SH-SY5Y (cell line): ENCODE data around the gene TCTN1.
A peak's percentile ranks its signal among the peaks of the same experiment; 100 is the strongest.

Experiments used
- GATA2 ChIP-seq: IDR thresholded peaks from 2 replicates; pipeline ENCODE4 v1.6.1; 2011; ENCODE audit warnings: mild to moderate bottlenecking, low read depth, low read length
- GATA3 ChIP-seq: IDR thresholded peaks from 2 replicates; pipeline ENCODE4 v1.6.1; 2011; ENCODE audit warnings: low read depth, mild to moderate bottlenecking, low read length, moderate library complexity

Gene TCTN1

GRCh38 chr12:110686294-110686903, 72.5 kb downstream of the TCTN1 start:
- TF ChIP-seq GATA2, result no peak
- no peak for TF ChIP-seq GATA3

- TF ChIP-seq GATA2 (no peak), GATA3 (no peak)
These were observed 73.7 kb downstream of the TCTN1 start for GRCh38 chr12:110687396-110688169.

GRCh38 chr12:110688446-110689280, 74.7 kb downstream of the TCTN1 start, which contains the start of gene HVCN1:
TSS of gene HVCN1 (minus strand) at chr12:110689115. CDS start at chr12:110683245, 5,870 bp downstream.
- TF ChIP-seq GATA3, result no peak
- no peak for TF ChIP-seq GATA2

- TF ChIP-seq GATA2, result no peak
- no peak for TF ChIP-seq GATA3
These were observed 75.6 kb downstream of the TCTN1 start for GRCh38 chr12:110689281-110690126.

- no peak for TF ChIP-seq GATA2
- TF ChIP-seq GATA3, result no peak
These were observed 76.2 kb downstream of the TCTN1 start for GRCh38 chr12:110690127-110690430.

GRCh38 chr12:110693731-110694130, 79.8 kb downstream of the TCTN1 start:
- TF ChIP-seq GATA3, result peak; percentile 80
- peak; percentile 94 for TF ChIP-seq GATA2

- peak; percentile 92 for TF ChIP-seq GATA2
- TF ChIP-seq GATA3, result no peak; the same call in 1 of the 2 replicates
These were observed 80.5 kb downstream of the TCTN1 start for GRCh38 chr12:110694330-110694901.

GRCh38 chr12:110696283-110696682, 82.4 kb downstream of the TCTN1 start:
- no peak for TF ChIP-seq GATA3
- no peak for TF ChIP-seq GATA2

GRCh38 chr12:110697236-110697635, 83.3 kb downstream of the TCTN1 start:
- TF ChIP-seq GATA3 (no peak), GATA2 (no peak)

- TF ChIP-seq GATA2 (no peak), GATA3 (no peak)
These were observed 84.4 kb downstream of the TCTN1 start for GRCh38 chr12:110698171-110698902.
